ENCODE results near the gene RHEX. TPM values are rescaled to one million over a fixed set of nuclear protein-coding genes. Genes with fewer than 3 reads are reported as not detected.

Gene RHEX
- total RNA-seq, 1 donor from 2014 or later: 34.8 TPM

- ChIA-PET CTCF (no interaction called here), POLR2A (no interaction called here)
- Mint-ChIP-seq H3K4me3 (no peak overlapping the region), H3K9me3 (no peaks in the 10 kb centered on the region), H3K27me3 (no peaks in the 10 kb centered on the region), H3K4me1 (peaks cover 9% of the 10 kb centered on the region), H3K27ac (no peak overlapping the region), H3K36me3 (ENCODE audit: low read depth) (no peaks in the 10 kb centered on the region)
- no peak for DNase-seq
- intact Hi-C loops (cut with micrococcal nuclease): no loop called here
- no peak for TF ChIP-seq CTCF (IDR thresholded peaks at IDR 0.05)
- no peak for ATAC-seq (ENCODE audit: low read depth)
These were observed 46.0 kb upstream of the RHEX start for GRCh38 chr1:206006946-206007345.

GRCh38 chr1:206010060-206010459 is 42.9 kb upstream of the RHEX start:
- no peaks in the 10 kb centered on the region for H3K27me3 Mint-ChIP-seq
- TF ChIP-seq CTCF (IDR thresholded peaks at IDR 0.05): no peak
- H3K9me3 Mint-ChIP-seq: no peaks in the 10 kb centered on the region
- peaks cover 27% of the 10 kb centered on the region for H3K4me1 Mint-ChIP-seq
- DNase-seq: no peak
- no peaks in the 10 kb centered on the region for H3K36me3 Mint-ChIP-seq (ENCODE audit: low read depth)
- no peak for ATAC-seq (ENCODE audit: low read depth)
- no peak overlapping the region for H3K4me3 Mint-ChIP-seq
- ChIA-PET POLR2A (no interaction called here), CTCF (no interaction called here)
- intact Hi-C loops (cut with micrococcal nuclease): no loop called here
- no peak overlapping the region for H3K27ac Mint-ChIP-seq

- H3K27ac Mint-ChIP-seq: no peak overlapping the region
- intact Hi-C loops (cut with micrococcal nuclease): no loop called here
- ATAC-seq (ENCODE audit: low read depth): no peak
- ChIA-PET POLR2A (no interaction called here), CTCF (interaction anchor here (1.0 to 1.9 kb wide), 3 partner anchors 19 to 97 kb away, joined by 3 to 8 read pairs (median 3); no protein-coding TSS in a partner anchor)
- H3K9me3 Mint-ChIP-seq: no peaks in the 10 kb centered on the region
- H3K4me3 Mint-ChIP-seq: no peak overlapping the region
- no peaks in the 10 kb centered on the region for H3K36me3 Mint-ChIP-seq (ENCODE audit: low read depth)
- peaks cover 27% of the 10 kb centered on the region for H3K4me1 Mint-ChIP-seq
- no peak for TF ChIP-seq CTCF (IDR thresholded peaks at IDR 0.05)
- no peak for DNase-seq
- H3K27me3 Mint-ChIP-seq: no peaks in the 10 kb centered on the region
These were observed 41.9 kb upstream of the RHEX start for GRCh38 chr1:206011057-206011456.

GRCh38 chr1:206012086-206012859 is 40.7 kb upstream of the RHEX start:
- peak; percentile 79 for DNase-seq
- peak overlapping the region; percentile 70 for H3K4me3 Mint-ChIP-seq
- no peaks in the 10 kb centered on the region for H3K27me3 Mint-ChIP-seq
- peak overlapping the region; percentile 91 for H3K27ac Mint-ChIP-seq
- no peaks in the 10 kb centered on the region for H3K36me3 Mint-ChIP-seq (ENCODE audit: low read depth)
- CTCF ChIA-PET: interaction anchor here (1.0 to 1.9 kb wide), 4 partner anchors 18 to 96 kb away, joined by 3 to 8 read pairs (median 4); no protein-coding TSS in a partner anchor
- peaks cover 27% of the 10 kb centered on the region for H3K4me1 Mint-ChIP-seq
- no peak for TF ChIP-seq CTCF (IDR thresholded peaks at IDR 0.05)
- intact Hi-C loops (cut with micrococcal nuclease): loop anchor here (1.0 kb wide), 4 partner anchors 18 to 263 kb away; partner anchors contain the start of gene RAB29
- POLR2A ChIA-PET: interaction anchor here (1.0 to 1.6 kb wide), 6 partner anchors 18 to 238 kb away, joined by 3 to 5 read pairs (median 4); partner anchors contain the start of gene RHEX
- no peaks in the 10 kb centered on the region for H3K9me3 Mint-ChIP-seq
- peak; percentile 99 for ATAC-seq (ENCODE audit: low read depth)

GRCh38 chr1:206013026-206013795 is 39.8 kb upstream of the RHEX start:
- H3K27me3 Mint-ChIP-seq: no peaks in the 10 kb centered on the region
- peak overlapping the region; percentile 91 for H3K27ac Mint-ChIP-seq
- ATAC-seq (ENCODE audit: low read depth): no peak
- H3K4me1 Mint-ChIP-seq: peaks cover 27% of the 10 kb centered on the region
- H3K4me3 Mint-ChIP-seq: peak overlapping the region; percentile 70
- POLR2A ChIA-PET: interaction anchor here (1.3 to 1.6 kb wide), 3 partner anchors 17 to 239 kb away, joined by 3 to 4 read pairs (median 4); partner anchors contain the start of gene RHEX
- intact Hi-C loops (cut with micrococcal nuclease): no loop called here
- no peak for TF ChIP-seq CTCF (IDR thresholded peaks at IDR 0.05)
- no peaks in the 10 kb centered on the region for H3K36me3 Mint-ChIP-seq (ENCODE audit: low read depth)
- no peak for DNase-seq
- no peaks in the 10 kb centered on the region for H3K9me3 Mint-ChIP-seq
- CTCF ChIA-PET: interaction anchor here (0.7 to 1.3 kb wide), 3 partner anchors 13 to 36 kb away, joined by 3 to 5 read pairs (median 3); no protein-coding TSS in a partner anchor
